Measurements from ENCODE around the gene GSN. TPM values are rescaled to one million over a fixed set of nuclear protein-coding genes. Genes with fewer than 3 reads are reported as not detected.

GSN gene
- total and polyA plus RNA-seq, 4 donors = 133 to 468 (median 233) TPM

GRCh38 chr9:121220996-121221663 is 46.8 kb upstream of the GSN start:
- no peak for TF ChIP-seq CTCF (IDR thresholded peaks at IDR 0.05; ENCODE audit: control extremely low read depth, extremely low read depth)
- WGBS, 2 donors = 47 to 77% methylated on average over 13 of the region's 13 CpGs
- H3K27ac ChIP-seq (ENCODE audit: low read depth in 1 of 2, low read length in 1 of 2) = no peak overlapping the region
- H3K9me3 ChIP-seq (ENCODE audit: control insufficient read depth in 4 of 4, insufficient read depth in 3 of 4, low read length in 3 of 4) = no peaks in the 10 kb centered on the region
- H3K27me3 ChIP-seq (ENCODE audit: control insufficient read depth in 3 of 3, insufficient read depth in 3 of 3, low read length in 2 of 3) = no peaks in the 10 kb centered on the region
- no peaks in the 10 kb centered on the region for H3K36me3 ChIP-seq (ENCODE audit: control insufficient read depth in 4 of 4, insufficient read depth in 4 of 4, low read length in 4 of 4)
- no peak overlapping the region for H3K4me3 ChIP-seq
- DNase-seq (peak in 2 of 3 donors; percentile 22 to 29), ATAC-seq (ENCODE audit: insufficient read depth, low FRiP score) (no peak)
- no peak overlapping the region for H3K9ac ChIP-seq (ENCODE audit: insufficient read depth in 1 of 2, low read length in 2 of 2)
- H3K4me1 ChIP-seq (ENCODE audit: control insufficient read depth in 5 of 5, insufficient read depth in 5 of 5, low read length in 5 of 5) = peaks cover 0 to 3% (median 0%) of the 10 kb centered on the region in 5 donors

- DNase-seq = no peak
Observed at GRCh38 chr9:121221664-121222055, 46.3 kb upstream of the GSN start.

GRCh38 chr9:121222524-121223171 is 45.3 kb upstream of the GSN start:
- TF ChIP-seq CTCF (IDR thresholded peaks at IDR 0.05; ENCODE audit: control extremely low read depth, extremely low read depth) = peak; percentile 33
- no peak for ATAC-seq (ENCODE audit: insufficient read depth, low FRiP score)

More at GRCh38 chr9:121221664-121222055, 46.3 kb upstream of the GSN start:
- no peaks in the 10 kb centered on the region for H3K36me3 ChIP-seq (ENCODE audit: control insufficient read depth in 4 of 4, insufficient read depth in 4 of 4, low read length in 4 of 4)
- no peak for ATAC-seq (ENCODE audit: insufficient read depth, low FRiP score)
- WGBS, 2 donors = 98 to 99% methylated on average over 2 of the region's 2 CpGs
- no peak overlapping the region for H3K27ac ChIP-seq (ENCODE audit: low read depth in 1 of 2, low read length in 1 of 2)
- no peak for TF ChIP-seq CTCF (IDR thresholded peaks at IDR 0.05; ENCODE audit: control extremely low read depth, extremely low read depth)
- no peaks in the 10 kb centered on the region for H3K9me3 ChIP-seq (ENCODE audit: control insufficient read depth in 4 of 4, insufficient read depth in 3 of 4, low read length in 3 of 4)
- H3K4me3 ChIP-seq = no peak overlapping the region
- H3K27me3 ChIP-seq (ENCODE audit: control insufficient read depth in 3 of 3, insufficient read depth in 3 of 3, low read length in 2 of 3) = no peaks in the 10 kb centered on the region
- no peak overlapping the region for H3K9ac ChIP-seq (ENCODE audit: insufficient read depth in 1 of 2, low read length in 2 of 2)
- peaks cover 0 to 3% (median 0%) of the 10 kb centered on the region in 5 donors for H3K4me1 ChIP-seq (ENCODE audit: control insufficient read depth in 5 of 5, insufficient read depth in 5 of 5, low read length in 5 of 5)

More at GRCh38 chr9:121222524-121223171, 45.3 kb upstream of the GSN start:
- Histone ChIP-seq H3K9ac (ENCODE audit: insufficient read depth in 1 of 2, low read length in 2 of 2) (no peak overlapping the region), H3K36me3 (ENCODE audit: control insufficient read depth in 4 of 4, insufficient read depth in 4 of 4, low read length in 4 of 4) (no peaks in the 10 kb centered on the region), H3K4me3 (no peak overlapping the region), H3K27ac (ENCODE audit: low read depth in 1 of 2, low read length in 1 of 2) (no peak overlapping the region), H3K9me3 (ENCODE audit: control insufficient read depth in 4 of 4, insufficient read depth in 3 of 4, low read length in 3 of 4) (no peaks in the 10 kb centered on the region), H3K27me3 (ENCODE audit: control insufficient read depth in 3 of 3, insufficient read depth in 3 of 3, low read length in 2 of 3) (no peaks in the 10 kb centered on the region), H3K4me1 (ENCODE audit: control insufficient read depth in 5 of 5, insufficient read depth in 5 of 5, low read length in 5 of 5) (peaks cover 0 to 3% (median 0%) of the 10 kb centered on the region in 5 donors)
- DNase-seq = peak in 2 of 3 donors; percentile 29 to 38
- WGBS, 2 donors = 58 to 61% methylated on average over 12 of the region's 12 CpGs
